Measurements from ENCODE around the gene WDR36.

DNA sequence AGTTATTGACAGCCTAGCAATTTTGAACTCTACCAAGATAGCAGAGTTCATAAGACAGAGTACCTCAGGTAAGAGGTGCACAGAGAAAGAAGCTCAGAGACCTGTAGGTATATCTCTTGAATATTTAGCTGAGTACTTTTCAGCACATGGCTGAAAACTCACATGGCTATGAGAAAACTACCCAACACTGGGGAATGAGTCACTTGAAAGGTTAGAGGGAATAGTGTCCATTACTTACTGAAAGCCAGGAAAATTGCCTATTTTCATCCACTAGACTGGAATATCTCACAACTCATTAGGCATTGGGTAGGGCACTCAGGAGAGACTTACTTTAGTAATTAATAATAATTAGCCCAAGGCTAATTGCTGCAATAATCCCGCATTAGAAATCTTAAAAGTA lies 12.3 kb upstream of the WDR36 start:
- TF ChIP-seq, protein P1, sequence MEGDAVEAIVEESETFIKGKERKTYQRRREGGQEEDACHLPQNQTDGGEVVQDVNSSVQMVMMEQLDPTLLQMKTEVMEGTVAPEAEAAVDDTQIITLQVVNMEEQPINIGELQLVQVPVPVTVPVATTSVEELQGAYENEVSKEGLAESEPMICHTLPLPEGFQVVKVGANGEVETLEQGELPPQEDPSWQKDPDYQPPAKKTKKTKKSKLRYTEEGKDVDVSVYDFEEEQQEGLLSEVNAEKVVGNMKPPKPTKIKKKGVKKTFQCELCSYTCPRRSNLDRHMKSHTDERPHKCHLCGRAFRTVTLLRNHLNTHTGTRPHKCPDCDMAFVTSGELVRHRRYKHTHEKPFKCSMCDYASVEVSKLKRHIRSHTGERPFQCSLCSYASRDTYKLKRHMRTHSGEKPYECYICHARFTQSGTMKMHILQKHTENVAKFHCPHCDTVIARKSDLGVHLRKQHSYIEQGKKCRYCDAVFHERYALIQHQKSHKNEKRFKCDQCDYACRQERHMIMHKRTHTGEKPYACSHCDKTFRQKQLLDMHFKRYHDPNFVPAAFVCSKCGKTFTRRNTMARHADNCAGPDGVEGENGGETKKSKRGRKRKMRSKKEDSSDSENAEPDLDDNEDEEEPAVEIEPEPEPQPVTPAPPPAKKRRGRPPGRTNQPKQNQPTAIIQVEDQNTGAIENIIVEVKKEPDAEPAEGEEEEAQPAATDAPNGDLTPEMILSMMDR (conservative IDR thresholded peaks at IDR 0.05) = no peak
- TF ChIP-seq EZH2 (IDR thresholded peaks at IDR 0.05; ENCODE audit: low read depth) = no peak

Measured in PC-9 (cell line).